Measurements from ENCODE around the gene MYOCOS. TPM values are rescaled to one million over a fixed set of nuclear protein-coding genes. Genes with fewer than 3 reads are reported as not detected.

MYOCOS gene, protein sequence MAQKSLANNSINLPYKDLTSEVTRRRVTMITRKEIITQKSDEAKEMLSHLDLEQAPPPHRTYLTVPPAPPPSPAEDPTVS
- not detected in 2 replicates for total RNA-seq

DNA sequence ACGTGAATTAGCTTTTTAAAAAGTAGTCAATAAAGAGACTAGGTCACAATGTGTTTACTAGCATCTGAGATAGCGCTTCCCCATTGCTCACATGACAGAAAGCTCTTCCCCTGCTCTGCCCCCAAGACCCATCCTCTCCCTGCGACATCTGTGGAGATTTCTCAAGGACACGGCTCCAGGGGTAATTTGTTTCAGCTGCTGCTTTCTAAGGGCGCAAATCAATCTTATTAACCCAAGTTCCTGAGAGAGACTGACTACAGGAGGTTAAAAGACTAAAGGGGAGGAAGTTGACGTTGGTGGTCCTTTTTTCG lies at the start of gene MYOCOS:
Gene MYOCOS, plus strand, starts transcription at position 92 of the 311 bp plus-strand sequence. CDS start 1,641 bp downstream, outside the sequence.
- no peak within 1 kb of the TSS for H3K4me3 ChIP-seq (ENCODE audit: low read depth, low read length)
- no peak for FAIRE-seq
- DNase-seq (ENCODE audit: low read depth): no peak
- no peaks in the 10 kb centered on the region for H3K27me3 ChIP-seq (ENCODE audit: control insufficient read depth, insufficient read depth, low read length)
- TF ChIP-seq CTCF (IDR thresholded peaks at IDR 0.05; ENCODE audit: insufficient read depth, low read length, severe bottlenecking): no peak
- H3K36me3 ChIP-seq (ENCODE audit: control insufficient read depth, insufficient read depth, low read length): no peaks in the 10 kb centered on the region

GRCh38 chr1:171576144-171576543 lies 45.9 kb upstream of the MYOCOS start:
- DNase-seq (ENCODE audit: low read depth): peak; percentile 30
- Histone ChIP-seq H3K36me3 (ENCODE audit: control insufficient read depth, insufficient read depth, low read length) (peaks cover 14% of the 10 kb centered on the region), H3K4me3 (ENCODE audit: low read depth, low read length) (no peak overlapping the region), H3K27me3 (ENCODE audit: control insufficient read depth, insufficient read depth, low read length) (no peaks in the 10 kb centered on the region)
- TF ChIP-seq CTCF (IDR thresholded peaks at IDR 0.05; ENCODE audit: insufficient read depth, low read length, severe bottlenecking): no peak
- no peak for FAIRE-seq

GRCh38 chr1:171581226-171581625 lies 40.8 kb upstream of the MYOCOS start:
- Histone ChIP-seq H3K27me3 (ENCODE audit: control insufficient read depth, insufficient read depth, low read length) (no peaks in the 10 kb centered on the region), H3K36me3 (ENCODE audit: control insufficient read depth, insufficient read depth, low read length) (peaks cover 12% of the 10 kb centered on the region), H3K4me3 (ENCODE audit: low read depth, low read length) (no peak overlapping the region)
- no peak for DNase-seq (ENCODE audit: low read depth)
- FAIRE-seq: no peak
- no peak for TF ChIP-seq CTCF (IDR thresholded peaks at IDR 0.05; ENCODE audit: insufficient read depth, low read length, severe bottlenecking)

DNA sequence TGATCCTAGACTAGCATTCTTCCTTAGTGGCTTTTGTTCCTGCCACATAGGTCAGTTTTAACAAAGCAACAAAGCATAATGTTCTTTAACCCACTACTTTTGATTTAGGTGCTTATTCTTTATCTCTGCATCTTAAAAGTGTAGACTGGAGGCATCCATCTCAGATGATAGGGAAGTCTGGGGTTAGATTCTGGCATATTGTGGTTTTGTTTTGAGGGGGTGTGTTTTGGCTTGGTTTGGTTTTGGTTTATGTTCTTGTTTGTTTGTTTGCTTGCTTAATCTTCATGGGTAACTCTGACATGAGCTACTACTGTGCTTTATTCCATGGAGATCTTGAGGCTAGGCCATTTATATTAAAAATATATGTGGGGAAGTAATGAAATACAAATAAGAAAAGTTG lies 40.3 kb upstream of the MYOCOS start:
- Histone ChIP-seq H3K27me3 (ENCODE audit: control insufficient read depth, insufficient read depth, low read length) (no peaks in the 10 kb centered on the region), H3K36me3 (ENCODE audit: control insufficient read depth, insufficient read depth, low read length) (peaks cover 11% of the 10 kb centered on the region)

DNA sequence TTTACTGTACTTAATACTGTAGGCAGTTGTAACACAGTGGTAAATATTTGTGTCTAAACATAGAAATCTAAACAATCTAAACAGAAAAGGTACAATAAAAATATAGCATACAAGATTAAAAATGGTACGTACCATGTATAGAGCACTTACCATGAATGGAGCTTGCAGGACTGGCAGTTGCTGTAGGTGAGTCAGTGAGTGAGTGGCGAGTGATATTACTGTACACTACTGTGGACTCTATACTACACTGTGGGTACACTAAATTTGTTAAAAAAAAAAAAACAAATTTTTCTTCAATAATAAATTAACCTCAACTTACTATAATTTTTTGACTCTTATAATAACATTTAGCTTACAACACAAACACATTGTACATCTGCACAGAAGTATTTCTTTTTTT lies 39.5 kb upstream of the MYOCOS start:
- TF ChIP-seq CTCF (IDR thresholded peaks at IDR 0.05; ENCODE audit: insufficient read depth, low read length, severe bottlenecking): no peak
- no peak for FAIRE-seq
- Histone ChIP-seq H3K27me3 (ENCODE audit: control insufficient read depth, insufficient read depth, low read length) (no peaks in the 10 kb centered on the region), H3K36me3 (ENCODE audit: control insufficient read depth, insufficient read depth, low read length) (peaks cover 12% of the 10 kb centered on the region), H3K4me3 (ENCODE audit: low read depth, low read length) (no peak overlapping the region)
- DNase-seq (ENCODE audit: low read depth): peak; percentile 15

More for the DNA sequence above, 40.3 kb upstream of the MYOCOS start:
- no peak for TF ChIP-seq CTCF (IDR thresholded peaks at IDR 0.05; ENCODE audit: insufficient read depth, low read length, severe bottlenecking)
- FAIRE-seq (no peak), DNase-seq (ENCODE audit: low read depth) (no peak)
- H3K4me3 ChIP-seq (ENCODE audit: low read depth, low read length): no peak overlapping the region

GRCh38 chr1:171583591-171584201 lies 38.3 kb upstream of the MYOCOS start:
- H3K27me3 ChIP-seq (ENCODE audit: control insufficient read depth, insufficient read depth, low read length): no peaks in the 10 kb centered on the region
- FAIRE-seq (no peak), DNase-seq (ENCODE audit: low read depth) (peak; percentile 32)
- no peak overlapping the region for H3K4me3 ChIP-seq (ENCODE audit: low read depth, low read length)
- peaks cover 11% of the 10 kb centered on the region for H3K36me3 ChIP-seq (ENCODE audit: control insufficient read depth, insufficient read depth, low read length)
- TF ChIP-seq CTCF (IDR thresholded peaks at IDR 0.05; ENCODE audit: insufficient read depth, low read length, severe bottlenecking): no peak

All from bronchial epithelial cell (primary cell).